Stimulated activated CD4-positive, alpha-beta T cell treated with anti-CD3 and anti-CD28 coated beads, Interleukin-12 subunit alpha, Interleukin-12 subunit beta, amount 100 ng/mL, for 4 hours (primary cell): ENCODE measurements around the gene MKLN1.

Source experiments
- DNase-seq: peaks from one replicate; pipeline ENCODE4 v3.0.0-alpha.2; 2020

The MKLN1 gene

GRCh38 chr7:131355917-131356777, 28.5 kb downstream of the MKLN1 start:
- DNase-seq, result no peak

DNA sequence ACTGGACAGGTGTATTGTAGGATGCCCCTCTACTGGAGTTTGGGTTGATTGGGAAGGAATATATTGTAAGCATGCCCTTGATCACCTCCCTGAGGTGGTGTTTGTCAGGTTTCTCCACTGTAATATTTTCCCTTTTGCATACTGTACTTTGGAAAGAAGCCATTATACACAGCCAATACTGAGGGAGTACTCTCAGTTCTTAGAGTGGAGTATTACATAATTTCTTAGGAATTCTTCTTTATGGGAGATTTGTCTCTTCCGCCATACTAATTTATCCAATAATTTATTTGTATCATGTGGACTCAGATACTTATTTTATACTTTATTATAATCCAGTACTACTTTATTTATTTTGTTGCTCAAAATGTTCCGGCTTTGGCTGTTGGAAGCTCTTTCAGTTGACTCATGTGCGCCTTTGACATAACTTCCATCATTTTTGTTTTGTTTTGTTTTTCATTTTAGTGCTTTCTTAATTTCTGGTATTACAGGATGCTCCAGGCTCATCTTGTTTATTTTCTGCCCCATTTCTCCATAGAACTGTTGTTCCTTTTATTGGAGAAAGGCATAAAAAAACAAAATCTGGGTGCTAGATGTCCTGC, 29.7 kb downstream of the MKLN1 start:
- DNase-seq, result no peak

GRCh38 chr7:131358636-131359035, 31.0 kb downstream of the MKLN1 start:
- DNase-seq, result no peak

DNA sequence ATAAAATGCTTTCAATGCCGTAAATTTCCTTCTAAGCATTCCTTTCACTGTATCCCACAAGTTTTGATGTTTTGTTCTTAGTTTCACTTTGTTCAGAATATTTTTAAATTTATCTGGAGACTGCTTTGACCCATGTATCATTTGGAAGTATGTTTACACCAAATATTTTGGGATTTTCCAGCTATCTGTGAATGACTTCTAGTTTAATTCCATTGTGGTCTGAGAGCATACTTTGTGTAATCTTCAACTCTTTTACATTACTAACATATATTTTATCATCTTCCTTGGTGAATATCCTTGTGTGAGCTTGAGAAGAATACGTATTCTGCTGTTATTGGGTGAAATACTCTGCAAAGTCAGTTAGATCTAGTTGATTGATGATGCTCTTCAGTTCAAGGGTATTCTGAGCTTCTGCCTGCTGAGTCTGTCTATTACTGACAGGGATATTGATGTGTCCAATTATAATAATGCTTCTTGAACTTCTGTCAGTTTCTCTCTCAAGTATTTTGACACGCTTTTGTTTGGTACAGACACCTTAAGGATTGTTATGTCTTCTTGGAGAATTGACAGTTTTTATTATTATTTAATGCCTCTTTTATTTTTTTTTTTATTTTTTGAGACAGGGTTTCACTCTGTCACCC, 31.6 kb downstream of the MKLN1 start:
- no peak for DNase-seq

DNA sequence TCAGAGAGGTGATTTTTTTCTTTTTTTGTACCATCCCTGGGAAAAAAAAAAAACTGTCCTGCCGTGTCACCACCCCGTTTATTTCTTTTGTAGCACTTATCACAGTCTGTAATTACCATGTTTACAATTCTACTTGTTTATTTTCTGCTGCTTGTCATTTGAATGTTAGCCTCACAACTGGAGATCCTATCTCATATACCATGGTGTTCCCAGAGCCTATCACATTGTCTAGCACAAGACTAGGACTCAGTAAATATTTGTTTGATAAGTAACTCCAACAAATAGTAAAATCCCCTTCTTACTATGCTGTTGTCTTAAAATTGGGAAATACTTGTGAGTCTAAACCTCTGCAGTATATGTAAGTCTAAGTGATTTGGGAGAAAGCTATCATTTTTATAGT, 36.0 kb downstream of the MKLN1 start:
- no peak for DNase-seq

DNA sequence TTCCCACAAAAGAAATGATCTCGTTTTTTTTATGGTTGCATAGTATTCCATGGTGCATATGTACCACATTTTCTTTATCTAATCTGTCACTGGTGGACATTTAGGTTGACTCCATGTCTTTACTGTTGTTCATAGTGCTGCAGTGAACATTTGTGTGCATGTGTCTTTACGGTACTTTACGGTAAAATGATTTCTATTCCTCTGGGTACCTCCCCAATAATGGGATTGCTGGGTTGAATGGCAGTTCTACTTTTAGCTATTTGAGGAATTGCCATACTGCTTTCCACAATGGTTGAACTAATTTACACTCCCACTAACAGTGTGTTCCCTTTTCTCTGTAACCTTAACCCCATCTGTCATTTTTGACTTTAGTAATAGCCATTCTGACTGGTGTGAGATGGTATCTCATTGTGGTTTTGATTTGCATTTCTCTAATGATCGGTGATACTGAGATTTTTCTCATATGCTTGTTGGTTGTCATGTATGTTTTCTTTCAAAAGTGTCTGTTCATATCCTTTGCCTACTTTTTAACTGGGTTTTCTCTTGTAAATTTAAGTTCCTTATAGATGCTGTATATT, 37.2 kb downstream of the MKLN1 start:
- no peak for DNase-seq

GRCh38 chr7:131365838-131366237, 38.2 kb downstream of the MKLN1 start:
- no peak for DNase-seq

DNA sequence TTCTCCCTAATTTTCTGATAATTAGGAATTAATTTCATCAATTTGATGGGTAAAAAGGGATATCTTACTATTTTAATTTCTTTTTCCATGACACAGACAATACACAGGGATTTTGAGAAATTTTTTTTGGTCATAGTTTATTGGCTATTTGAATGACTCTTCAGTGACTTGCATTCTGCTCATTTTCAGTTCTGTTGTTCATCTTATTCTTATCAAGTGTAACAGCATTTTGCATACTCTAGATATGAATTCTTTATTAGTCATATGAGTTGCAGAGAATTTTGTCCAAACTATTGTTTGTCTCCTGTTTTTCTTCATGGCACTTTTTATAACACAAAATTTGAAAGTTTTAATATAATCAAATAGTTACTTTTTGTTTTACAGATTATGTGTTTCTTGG, 41.7 kb downstream of the MKLN1 start:
- DNase-seq, result no peak

DNA sequence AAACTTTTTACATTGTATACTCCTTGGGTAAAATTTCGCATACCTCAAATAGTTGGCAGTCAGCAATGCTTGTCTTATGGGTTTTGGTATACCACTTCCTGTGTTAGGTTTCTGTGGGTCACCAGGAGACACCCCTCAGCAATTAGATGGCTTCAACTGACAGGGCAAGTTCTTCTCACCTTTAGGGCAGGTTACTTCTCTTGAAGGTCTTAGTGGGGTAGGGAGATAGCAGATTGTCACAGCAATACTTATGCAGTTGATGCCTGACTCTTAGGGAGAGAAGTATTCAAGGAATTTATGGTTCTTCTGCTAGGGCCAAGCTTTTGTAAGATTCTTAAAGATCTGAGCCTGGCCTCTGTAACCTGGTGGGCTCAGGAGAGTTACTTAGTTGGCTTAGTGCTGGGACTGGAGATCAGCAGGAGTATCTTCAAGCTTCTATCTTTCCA, 42.9 kb downstream of the MKLN1 start:
- DNase-seq, result no peak

- DNase-seq, result no peak
Measured at GRCh38 chr7:131371411-131371810, 43.7 kb downstream of the MKLN1 start.

GRCh38 chr7:131372554-131372953, 44.9 kb downstream of the MKLN1 start:
- DNase-seq, result no peak

GRCh38 chr7:131374821-131375220, 47.1 kb downstream of the MKLN1 start:
- no peak for DNase-seq

DNA sequence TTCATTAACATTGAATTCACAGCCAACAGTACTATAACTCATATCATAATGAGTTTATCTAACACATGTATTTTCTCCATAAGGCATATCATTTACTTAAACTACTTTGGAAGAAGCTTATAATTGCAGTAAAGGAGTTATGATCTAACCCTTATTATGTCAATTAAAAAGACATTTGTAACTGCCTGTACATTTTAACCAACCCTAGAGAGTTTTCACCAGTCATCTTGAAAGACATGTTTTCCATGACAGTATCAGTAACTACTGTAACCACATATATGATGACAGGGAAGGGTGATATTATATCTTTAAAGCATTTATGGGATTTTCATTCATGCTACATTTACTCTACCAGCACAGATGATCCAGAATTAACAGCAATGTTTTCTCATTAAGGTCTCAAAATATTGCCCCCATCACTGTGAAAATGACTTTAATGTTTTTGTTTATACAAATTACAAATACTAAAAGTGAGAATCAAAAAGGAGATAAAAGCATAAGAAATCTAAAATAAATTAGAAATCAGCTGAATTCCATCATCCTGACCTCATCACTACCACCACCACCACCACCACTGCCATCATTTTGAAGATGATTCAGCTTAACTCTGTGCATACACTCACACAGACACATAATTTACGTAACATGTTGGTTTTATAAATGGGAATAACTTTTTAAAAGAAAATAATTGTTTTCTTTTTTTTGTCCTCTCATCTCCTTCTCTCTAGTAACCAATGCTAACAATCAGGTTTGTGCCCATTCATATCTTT, 53.6 kb downstream of the MKLN1 start:
- DNase-seq, result no peak

GRCh38 chr7:131383417-131384285, 56.0 kb downstream of the MKLN1 start:
- no peak for DNase-seq

DNA sequence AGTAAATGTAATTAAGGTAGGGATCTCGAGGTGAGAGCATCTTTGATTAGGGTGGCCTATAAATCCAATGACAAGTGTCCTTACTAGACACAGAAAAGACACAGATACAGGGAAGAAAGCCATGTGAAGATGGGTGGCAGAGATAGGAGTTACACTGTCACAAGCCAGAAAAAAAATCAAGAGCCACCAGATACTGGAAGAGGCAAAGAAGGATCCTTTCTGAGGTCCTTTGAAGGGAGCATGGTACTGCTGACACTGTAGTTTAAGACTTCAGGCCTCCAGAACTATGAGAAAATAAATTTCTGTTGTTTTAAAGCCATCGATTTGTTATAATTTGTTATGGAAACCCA, 56.6 kb downstream of the MKLN1 start:
- no peak for DNase-seq

DNA sequence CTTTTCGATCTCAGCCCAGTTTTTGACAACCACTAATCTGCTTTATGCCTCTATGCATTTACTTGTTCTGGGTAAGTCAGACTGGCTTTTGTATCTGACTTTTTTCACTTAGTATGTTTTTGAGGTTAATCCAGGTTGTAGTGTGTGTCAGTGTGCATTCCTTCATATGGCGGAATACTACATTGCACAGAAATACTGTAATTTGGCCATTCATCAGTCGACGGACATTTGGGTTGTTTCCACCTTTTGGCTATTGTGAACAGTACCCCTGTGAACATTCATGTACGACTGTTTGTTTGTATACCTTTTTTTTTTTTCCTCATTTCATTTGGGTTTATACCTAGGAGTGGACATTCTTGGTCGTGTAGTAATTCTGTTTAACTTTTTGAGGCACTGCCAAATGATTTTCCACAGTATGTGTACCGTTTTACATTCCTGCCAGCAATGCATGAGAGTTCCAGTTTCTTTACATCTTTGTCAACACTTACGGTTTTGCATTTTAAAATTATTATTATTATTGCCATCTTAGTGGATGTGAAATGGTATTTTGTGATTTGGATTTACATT, 57.4 kb downstream of the MKLN1 start:
- DNase-seq, result no peak

GRCh38 chr7:131388126-131388525, 60.5 kb downstream of the MKLN1 start:
- no peak for DNase-seq

GRCh38 chr7:131390275-131390674, 62.6 kb downstream of the MKLN1 start:
- DNase-seq, result no peak

DNA sequence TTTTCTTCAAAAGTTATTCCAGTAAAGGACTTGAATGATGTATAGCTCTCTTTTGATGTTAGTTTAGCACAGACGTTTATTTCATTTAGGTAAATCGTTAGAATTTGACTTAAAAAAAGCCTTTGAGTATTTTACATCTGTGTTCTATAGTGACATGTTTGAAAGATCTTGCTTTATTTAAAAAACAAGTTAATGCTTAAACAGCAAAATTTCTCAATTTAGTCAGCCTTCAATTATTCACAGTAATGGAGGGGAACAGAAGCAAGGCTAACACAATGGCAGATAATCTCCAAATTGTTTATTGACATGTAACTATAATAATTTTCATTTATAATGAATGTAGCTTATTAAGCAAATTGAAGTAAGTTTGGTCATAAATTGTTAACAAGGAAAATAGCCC, 63.5 kb downstream of the MKLN1 start:
- no peak for DNase-seq

DNA sequence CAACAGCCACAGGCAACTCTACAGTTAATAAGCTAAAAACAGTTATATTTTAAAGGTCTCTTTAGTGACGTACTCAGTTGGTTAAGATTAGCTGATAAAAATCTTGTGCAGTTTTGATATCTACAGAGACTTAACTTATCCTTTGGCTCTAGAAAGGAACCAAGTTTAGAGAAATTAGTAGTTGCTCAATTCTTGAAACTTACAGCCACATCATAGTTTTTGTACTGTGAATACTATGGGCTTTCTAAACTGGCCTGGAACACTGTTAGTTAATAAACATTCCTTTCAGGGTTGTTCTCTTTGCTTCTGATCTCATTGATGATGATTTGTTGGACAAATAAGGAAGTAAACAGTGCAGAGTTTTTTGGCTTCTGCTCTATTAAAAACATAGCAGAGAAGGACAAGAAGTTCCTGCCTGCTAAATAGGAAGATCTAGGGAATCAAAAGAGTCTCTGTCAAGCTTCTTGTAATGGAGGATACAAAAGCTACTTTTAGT, 73.1 kb downstream of the MKLN1 start:
- DNase-seq, result no peak

GRCh38 chr7:131401194-131401593, 73.5 kb downstream of the MKLN1 start:
- DNase-seq, result no peak
